K562 (cell line): ENCODE measurements around the gene IGFBPL1. TPM values are rescaled to one million over a fixed set of nuclear protein-coding genes. Genes with fewer than 3 reads are reported as not detected.

Experiments
- ATAC-seq: fragments of 200-7000 bp; cut with Tn5 transposase; 3 replicates; pipeline ENCODE4 v1.9.1; 2020; ENCODE audit warnings: moderate library complexity
- BruUV-seq: library from RNA; stranded (reverse); fragments of 400-500 nt; replicated peaks from 2 replicates; lab custom pipeline; 2021; lab: Mats Ljungman, UMichigan
- CTCF ChIA-PET: fragments of 300-600 bp; formaldehyde crosslinking; extraction: SDS; loops from one replicate; lab custom pipeline; 2021; ENCODE audit warnings: low intra/inter-chr PET ratio; lab: Yijun Ruan, JAX
- POLR2A ChIA-PET: fragments of 300-600, 350-650 bp; sonication (Branson Sonifier 250); formaldehyde crosslinking; extraction: SDS; loops from one replicate; lab custom pipeline; 2021; ENCODE audit warnings: antibody characterized with exemption, inconsistent platforms; lab: Yijun Ruan, JAX
- DNase-seq, 4 experiments: peaks; one replicate each; pipeline versions ENCODE4 v3.0.0 to v3.0.0-alpha.2; 2011 to 2018; ENCODE audit warnings: low spot score in 3 of 4, mixed read lengths in 3 of 4; ENCODE audit errors: extremely low read depth in 1 of 4
- FAIRE-seq: peaks from 2 replicates; lab custom pipeline; 2011; peaks lifted over from hg19 to GRCh38; lab: Jason Lieb, UNC
- H2AFZ ChIP-seq: 2 replicates; pipeline ENCODE4 v1.6.0; 2011; ENCODE audit warnings: low read depth, low read length, control low read depth, inconsistent platforms
- H3K27ac ChIP-seq: fragments of 200-600 bp; 3 replicates; pipeline ENCODE4 v1.8.0; 2011; ENCODE audit warnings: low read depth, mild to moderate bottlenecking, control low read depth, inconsistent platforms, low read length, moderate library complexity, mixed read lengths; ENCODE audit errors: extremely low read depth
- H3K27me3 ChIP-seq, 2 experiments: fragments of 300-600 bp in 1 of 2; 2 replicates in 1 of 2; 3 replicates in 1 of 2; pipeline versions ENCODE4 v1.6.0 to v1.8.0; 2011; ENCODE audit warnings: inconsistent platforms in 2 of 2, low read length in 2 of 2, mild to moderate bottlenecking in 1 of 2, mixed read lengths in 1 of 2, moderate library complexity in 1 of 2; ENCODE audit not compliant: control insufficient read depth in 2 of 2, insufficient read depth in 2 of 2
- H3K36me3 ChIP-seq: fragments of 300-600 bp; 3 replicates; pipeline ENCODE4 v1.8.0; 2011; ENCODE audit warnings: mild to moderate bottlenecking, low read length, inconsistent platforms; ENCODE audit not compliant: control insufficient read depth, insufficient read depth
- H3K4me1 ChIP-seq, 2 experiments: fragments of 200-600 bp in 1 of 2; replicated peaks in 1 of 2; 2 replicates in 1 of 2; 3 replicates in 1 of 2; pipeline versions ENCODE4 v1.5.1 to v1.8.0; 2011; ENCODE audit warnings: inconsistent platforms in 2 of 2, low read length in 2 of 2, mild to moderate bottlenecking in 1 of 2, mixed read lengths in 1 of 2, moderate library complexity in 1 of 2; ENCODE audit not compliant: control insufficient read depth in 2 of 2, insufficient read depth in 2 of 2
- H3K4me2 ChIP-seq: 2 replicates; pipeline ENCODE4 v1.6.1; 2011; ENCODE audit warnings: low read length, control low read depth, inconsistent platforms, mixed read lengths; ENCODE audit not compliant: insufficient read depth
- H3K4me3 ChIP-seq: fragments of 200-600 bp; sonication (generic), shearing (Covaris generic); 2 replicates; pipeline ENCODE4 v1.5.1; 2016; ENCODE audit warnings: control low read depth, inconsistent platforms
- H3K79me2 ChIP-seq: fragments of 200-600 bp; 3 replicates; pipeline ENCODE4 v1.8.0; 2011; ENCODE audit warnings: low read length, inconsistent platforms; ENCODE audit not compliant: control insufficient read depth, insufficient read depth
- H3K9ac ChIP-seq, 2 experiments: 2 replicates each; pipeline versions ENCODE4 v1.6.0 to v1.6.1; 2011; ENCODE audit warnings: low read depth in 2 of 2, low read length in 2 of 2, control low read depth in 1 of 2, inconsistent platforms in 1 of 2, mild to moderate bottlenecking in 1 of 2, mixed read lengths in 1 of 2; ENCODE audit not compliant: insufficient read depth in 1 of 2
- H3K9me1 ChIP-seq: one replicate; pipeline ENCODE4 v1.6.0; 2011; ENCODE audit warnings: inconsistent platforms, mild to moderate bottlenecking, low read length, moderate library complexity; ENCODE audit not compliant: control insufficient read depth, insufficient read depth
- H3K9me3 ChIP-seq: replicated peaks from 2 replicates; pipeline ENCODE4 v1.5.1; 2011; ENCODE audit warnings: low read depth, low read length, inconsistent platforms; ENCODE audit not compliant: control insufficient read depth, insufficient read depth
- H4K20me1 ChIP-seq: replicated peaks from 2 replicates; pipeline ENCODE4 v1.6.1; 2011; ENCODE audit warnings: low read length, inconsistent platforms, mixed read lengths; ENCODE audit not compliant: control insufficient read depth, insufficient read depth
- EHMT2 ChIP-seq: fragments of 450-650 bp; IDR thresholded peaks from 2 replicates; pipeline ENCODE4 v1.6.1; 2018; ENCODE audit warnings: antibody characterized with exemption
- FOSL1 ChIP-seq: fragments of 200-800 bp; sonication (Bioruptor generic); conservative IDR thresholded peaks from 2 replicates; pipeline ENCODE4 v1.6.1; 2016; ENCODE audit warnings: missing genetic modification characterization, missing compliant biosample characterization
- JUND ChIP-seq, 2 experiments: IDR thresholded peaks; 2 replicates in 1 of 2; 3 replicates in 1 of 2; pipeline ENCODE4 v1.6.1; 2011; ENCODE audit warnings: borderline replicate concordance in 2 of 2, low read depth in 2 of 2, low read length in 2 of 2, improper control_type of control experiment in 1 of 2, missing biosample characterization in 1 of 2, missing genetic modification characterization in 1 of 2, missing genetic modification reagents in 1 of 2
- PHB2 ChIP-seq: fragments of 450-650 bp; IDR thresholded peaks from 2 replicates; pipeline ENCODE4 v1.6.1; 2017; ENCODE audit warnings: low read depth
- RBM39 ChIP-seq: fragments of 200-400 bp; formaldehyde crosslinking; optimal IDR thresholded peaks from 2 replicates; pipeline ENCODE3; 2018; ENCODE audit warnings: low read depth, low read length
- SRSF7 ChIP-seq: fragments of 200-400 bp; formaldehyde crosslinking; optimal IDR thresholded peaks from 2 replicates; pipeline ENCODE3; 2017; ENCODE audit warnings: mild to moderate bottlenecking, low read depth, low read length
- TCF7 ChIP-seq: sonication (generic); IDR thresholded peaks from 2 replicates; pipeline ENCODE4 v1.6.1; 2016; ENCODE audit warnings: antibody characterized with exemption, borderline replicate concordance
- ZNF668 ChIP-seq: fragments of 250-450 bp; sonication (Bioruptor Pico); IDR thresholded peaks from 2 replicates; pipeline ENCODE4 v1.8.0; 2022; ENCODE audit warnings: mild to moderate bottlenecking, inconsistent platforms
- ZNF696 ChIP-seq: fragments of 250-450 bp; sonication (Bioruptor Pico); conservative IDR thresholded peaks from 2 replicates; pipeline ENCODE4 v1.4.0; 2020; ENCODE audit warnings: mild to moderate bottlenecking, moderate library complexity
- WGBS: fragments of 100-300 bp; shearing (Covaris generic); methylation state at CpG from one replicate; pipeline ENCODE4 v1.1.6; 2016; ENCODE audit warnings: low coverage, mixed read lengths; ENCODE audit not compliant: insufficient coverage; ENCODE audit errors: missing lambda C conversion rate; 5-methylcytosine and 5-hydroxymethylcytosine counted together
- in situ Hi-C: fragments of 300-500 bp; cut with MboI; formaldehyde crosslinking; loops from 4 replicates; pipeline ENCODE4 v1.15.0; 2018; ENCODE audit warnings: inconsistent platforms, mixed read lengths
- intact Hi-C: fragments of 100-400 bp; cut with micrococcal nuclease; formaldehyde crosslinking; loops from 2 replicates; pipeline ENCODE4 v1.14.2; 2022
- polyA plus RNA-seq, 8 experiments: library from polyadenylated mRNA; depleted of rRNA in 4 of 8; stranded (reverse) in 5 of 8; unstranded in 3 of 8; fragments of >200 nt; fragmentation: Nextera tagmentation in 2 of 8; fragmentation: Illumina TruSeq in 1 of 8; extraction: Ambion mirVana in 2 of 8; extraction: Trizol in 1 of 8; gene quantifications; 2 replicates each; pipeline versions ENCODE4 v1.2.1 to v1.2.3, GENCODE V29; 2011 to 2014; ENCODE audit warnings: inconsistent platforms in 1 of 8, missing spikeins in 1 of 8
- total RNA-seq, 7 experiments: library from RNA; depleted of rRNA in 6 of 7; stranded (reverse); fragments of >200 nt in 6 of 7; fragmentation: Illumina TruSeq in 2 of 7; extraction: Trizol in 2 of 7; gene quantifications; 2 replicates each; pipeline versions ENCODE4 v1.2.1 to v1.2.3, GENCODE V29; 2011 to 2021; ENCODE audit warnings: low replicate concordance in 1 of 7
- TF ChIP-seq, protein P1 (sequence below), 2 experiments: fragments of 450-650 bp in 1 of 2; sonication (generic) in 1 of 2; formaldehyde crosslinking in 1 of 2; IDR thresholded peaks in 1 of 2; conservative IDR thresholded peaks in 1 of 2; 2 replicates each; pipeline versions ENCODE4 v1.6.1 to v1.8.1; 2016 to 2023; ENCODE audit warnings: mild to moderate bottlenecking in 2 of 2, moderate library complexity in 2 of 2, inconsistent platforms in 1 of 2, missing genetic modification reagents in 1 of 2
- TF ChIP-seq, protein P2 (sequence below): fragments of 250-450 bp; sonication (Bioruptor Pico); IDR thresholded peaks from 2 replicates; pipeline ENCODE4 v1.4.0; 2020; ENCODE audit warnings: borderline replicate concordance

IGFBPL1 gene
- total and polyA plus RNA-seq, 9 of the 15 experiments (the other 6 are each of a cell fraction or from before 2014, with no cell fraction given), result not detected

DNA sequence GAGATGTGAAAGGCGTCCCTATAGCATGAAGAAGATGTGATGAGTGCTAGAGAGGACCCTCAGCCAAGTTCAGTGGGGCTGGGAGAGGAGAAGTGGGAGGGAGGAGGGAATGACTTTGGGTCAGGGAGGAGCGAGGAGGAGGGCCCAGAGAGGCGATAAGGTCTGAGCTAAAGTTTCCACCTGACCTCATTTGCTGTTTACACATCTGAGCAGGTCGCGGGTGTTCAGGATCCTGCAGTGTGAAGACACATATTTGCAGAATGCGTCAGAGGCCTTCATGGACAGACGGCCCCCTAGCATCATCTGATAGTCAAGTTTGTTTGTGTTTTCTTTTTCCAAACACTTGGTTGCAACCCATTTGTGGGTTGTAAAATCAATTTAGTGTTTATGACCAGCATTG, 18.9 kb upstream of the IGFBPL1 start:
- H3K27ac ChIP-seq, result no peak overlapping the region
- no peaks in the 10 kb centered on the region for H3K9me3 ChIP-seq
- no peak overlapping the region for H3K4me3 ChIP-seq
- CTCF ChIA-PET, result no interaction called here
- BruUV-seq, result no TSS peak
- H4K20me1 ChIP-seq, result 0 out of 2 replicates have a peak, but pooled peaks cover 2% of the 10 kb centered on the region
- TF ChIP-seq FOSL1 (tag) (peak; percentile 45), TCF7 (no peak), EHMT2 (no peak), RBM39 (no peak), ZNF696 (CRISPR knock-in tag) (no peak), PHB2 (no peak), SRSF7 (no peak), ZNF668 (CRISPR knock-in tag) (no peak), JUND (IDR thresholded peaks at IDR 0.05; ENCODE audit: borderline replicate concordance, low read depth, low read length) (peak; percentile 13; the same call in 1 of the 2 replicates), JUND (tag; IDR thresholded peaks at IDR 0.05; ENCODE audit: borderline replicate concordance, low read depth, low read length) (no peak; the same call in 2 of the 3 replicates)
- TF ChIP-seq, protein P1, sequence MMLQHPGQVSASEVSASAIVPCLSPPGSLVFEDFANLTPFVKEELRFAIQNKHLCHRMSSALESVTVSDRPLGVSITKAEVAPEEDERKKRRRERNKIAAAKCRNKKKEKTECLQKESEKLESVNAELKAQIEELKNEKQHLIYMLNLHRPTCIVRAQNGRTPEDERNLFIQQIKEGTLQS (IDR thresholded peaks at IDR 0.05), result 0 out of 2 replicates have a peak, but pooled peaks have one; percentile 16
- TF ChIP-seq, protein P1 (CRISPR knock-in tag; conservative IDR thresholded peaks at IDR 0.05), result no peak
- TF ChIP-seq, protein P2, sequence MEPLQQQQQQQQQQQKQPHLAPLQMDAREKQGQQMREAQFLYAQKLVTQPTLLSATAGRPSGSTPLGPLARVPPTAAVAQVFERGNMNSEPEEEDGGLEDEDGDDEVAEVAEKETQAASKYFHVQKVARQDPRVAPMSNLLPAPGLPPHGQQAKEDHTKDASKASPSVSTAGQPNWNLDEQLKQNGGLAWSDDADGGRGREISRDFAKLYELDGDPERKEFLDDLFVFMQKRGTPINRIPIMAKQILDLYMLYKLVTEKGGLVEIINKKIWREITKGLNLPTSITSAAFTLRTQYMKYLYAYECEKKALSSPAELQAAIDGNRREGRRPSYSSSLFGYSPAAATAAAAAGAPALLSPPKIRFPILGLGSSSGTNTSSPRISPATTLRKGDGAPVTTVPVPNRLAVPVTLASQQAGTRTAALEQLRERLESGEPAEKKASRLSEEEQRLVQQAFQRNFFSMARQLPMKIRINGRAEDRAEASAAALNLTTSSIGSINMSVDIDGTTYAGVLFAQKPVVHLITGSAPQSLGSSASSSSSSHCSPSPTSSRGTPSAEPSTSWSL (CRISPR knock-in tag), result no peak
- no peaks in the 10 kb centered on the region for H3K9me1 ChIP-seq
- H3K9ac ChIP-seq, result no peak overlapping the region
- H2AFZ ChIP-seq, result no peak overlapping the region
- DNase-seq (no peak), ATAC-seq (no peak), FAIRE-seq (no peak)
- POLR2A ChIA-PET, result interaction anchor here (1.0 kb wide), 1 partner anchor 14 kb away, joined by 3 read pairs; no protein-coding TSS in a partner anchor
- no peaks in the 10 kb centered on the region for H3K4me1 ChIP-seq
- 0% methylated on average over 6 of the region's 7 CpGs for WGBS
- intact Hi-C loops, result no loop called here
- no peaks in the 10 kb centered on the region for H3K36me3 ChIP-seq
- peaks cover 0 to 18% of the 10 kb centered on the region in 2 experiments; a peak in 2 of 5 replicates for H3K27me3 ChIP-seq
- H3K79me2 ChIP-seq, result no peaks in the 10 kb centered on the region
- in situ Hi-C loops, result no loop called here
- no peak overlapping the region for H3K4me2 ChIP-seq
